Measurements from ENCODE around the gene PTPRD. TPM values are rescaled to one million over a fixed set of nuclear protein-coding genes. Genes with fewer than 3 reads are reported as not detected.

The PTPRD gene
- total RNA-seq, 1 donor from 2014 or later = 139 TPM

- no peak overlapping the region for H3K4me3 Mint-ChIP-seq
- H3K4me1 Mint-ChIP-seq = peaks cover 13% of the 10 kb centered on the region
- DNase-seq (ENCODE audit: low read depth, low spot score) = no peak
- TF ChIP-seq CTCF (conservative IDR thresholded peaks at IDR 0.05) = no peak
- peaks cover 2% of the 10 kb centered on the region for H3K36me3 Mint-ChIP-seq (ENCODE audit: low read depth)
- no peaks in the 10 kb centered on the region for H3K27me3 Mint-ChIP-seq (ENCODE audit: low read depth)
- H3K9me3 Mint-ChIP-seq = no peaks in the 10 kb centered on the region
- H3K27ac Mint-ChIP-seq (ENCODE audit: unreplicated experiment) = no peak overlapping the region
These were observed 2212.4 kb downstream of the PTPRD start for GRCh38 chr9:8400378-8400777.

GRCh38 chr9:8395022-8395421 lies 2217.8 kb downstream of the PTPRD start:
- H3K27ac Mint-ChIP-seq (ENCODE audit: unreplicated experiment) = no peak overlapping the region

GRCh38 chr9:8394341-8394740 lies 2218.5 kb downstream of the PTPRD start:
- no peaks in the 10 kb centered on the region for H3K4me1 Mint-ChIP-seq
- H3K27ac Mint-ChIP-seq (ENCODE audit: unreplicated experiment) = no peak overlapping the region
- DNase-seq (ENCODE audit: low read depth, low spot score) = no peak
- H3K4me3 Mint-ChIP-seq = no peak overlapping the region
- no peaks in the 10 kb centered on the region for H3K27me3 Mint-ChIP-seq (ENCODE audit: low read depth)
- H3K36me3 Mint-ChIP-seq (ENCODE audit: low read depth) = no peaks in the 10 kb centered on the region
- no peak for TF ChIP-seq CTCF (conservative IDR thresholded peaks at IDR 0.05)
- no peaks in the 10 kb centered on the region for H3K9me3 Mint-ChIP-seq

More at GRCh38 chr9:8395022-8395421, 2217.8 kb downstream of the PTPRD start:
- no peaks in the 10 kb centered on the region for H3K4me1 Mint-ChIP-seq
- no peaks in the 10 kb centered on the region for H3K9me3 Mint-ChIP-seq
- no peaks in the 10 kb centered on the region for H3K27me3 Mint-ChIP-seq (ENCODE audit: low read depth)
- TF ChIP-seq CTCF (conservative IDR thresholded peaks at IDR 0.05) = no peak
- no peak overlapping the region for H3K4me3 Mint-ChIP-seq
- no peak for DNase-seq (ENCODE audit: low read depth, low spot score)
- no peaks in the 10 kb centered on the region for H3K36me3 Mint-ChIP-seq (ENCODE audit: low read depth)

- DNase-seq (ENCODE audit: low read depth, low spot score) = no peak
- H3K36me3 Mint-ChIP-seq (ENCODE audit: low read depth) = peaks cover 3% of the 10 kb centered on the region
- H3K4me1 Mint-ChIP-seq = no peaks in the 10 kb centered on the region
- H3K27ac Mint-ChIP-seq (ENCODE audit: unreplicated experiment) = no peak overlapping the region
- no peak overlapping the region for H3K4me3 Mint-ChIP-seq
- no peaks in the 10 kb centered on the region for H3K27me3 Mint-ChIP-seq (ENCODE audit: low read depth)
- no peaks in the 10 kb centered on the region for H3K9me3 Mint-ChIP-seq
- no peak for TF ChIP-seq CTCF (conservative IDR thresholded peaks at IDR 0.05)
These were observed 2219.9 kb downstream of the PTPRD start for GRCh38 chr9:8392866-8393265.

GRCh38 chr9:8391566-8391965 lies 2221.2 kb downstream of the PTPRD start:
- DNase-seq (ENCODE audit: low read depth, low spot score) = no peak
- peaks cover 3% of the 10 kb centered on the region for H3K36me3 Mint-ChIP-seq (ENCODE audit: low read depth)
- no peaks in the 10 kb centered on the region for H3K27me3 Mint-ChIP-seq (ENCODE audit: low read depth)
- no peaks in the 10 kb centered on the region for H3K4me1 Mint-ChIP-seq
- TF ChIP-seq CTCF (conservative IDR thresholded peaks at IDR 0.05) = no peak
- no peak overlapping the region for H3K4me3 Mint-ChIP-seq
- no peaks in the 10 kb centered on the region for H3K9me3 Mint-ChIP-seq
- no peak overlapping the region for H3K27ac Mint-ChIP-seq (ENCODE audit: unreplicated experiment)

- H3K27me3 Mint-ChIP-seq (ENCODE audit: low read depth) = no peaks in the 10 kb centered on the region
- no peaks in the 10 kb centered on the region for H3K9me3 Mint-ChIP-seq
- no peak overlapping the region for H3K4me3 Mint-ChIP-seq
- no peak overlapping the region for H3K27ac Mint-ChIP-seq (ENCODE audit: unreplicated experiment)
- H3K36me3 Mint-ChIP-seq (ENCODE audit: low read depth) = peaks cover 3% of the 10 kb centered on the region
- no peaks in the 10 kb centered on the region for H3K4me1 Mint-ChIP-seq
- no peak for TF ChIP-seq CTCF (conservative IDR thresholded peaks at IDR 0.05)
- DNase-seq (ENCODE audit: low read depth, low spot score) = no peak
These were observed 2221.7 kb downstream of the PTPRD start for GRCh38 chr9:8391132-8391531.

All from neural crest cell (in vitro differentiated cells).